Nephron (organoid): ENCODE data around the gene SDK2.

Source experiments
- H3K27ac Mint-ChIP-seq, 3 experiments: 2 replicates each; pipeline ENCODE4 v1.8.0; 2020; ENCODE audit warnings: mixed read lengths in 3 of 3, mild to moderate bottlenecking in 2 of 3, moderate library complexity in 1 of 3
- H3K27me3 Mint-ChIP-seq: 2 replicates; pipeline ENCODE4 v1.8.0; 2021; ENCODE audit warnings: low read depth, mild to moderate bottlenecking, moderate library complexity, mixed read lengths
- H3K36me3 Mint-ChIP-seq: 2 replicates; pipeline ENCODE4 v1.8.0; 2020; ENCODE audit warnings: low read depth, mixed read lengths
- H3K4me1 Mint-ChIP-seq: 2 replicates; pipeline ENCODE4 v1.8.0; 2020; ENCODE audit warnings: mixed read lengths
- H3K4me3 Mint-ChIP-seq, 3 experiments: 2 replicates each; pipeline ENCODE4 v1.8.0; 2020; ENCODE audit warnings: mild to moderate bottlenecking in 3 of 3, mixed read lengths in 3 of 3, moderate library complexity in 2 of 3
- H3K9me3 Mint-ChIP-seq: 2 replicates; pipeline ENCODE4 v1.8.0; 2020; ENCODE audit warnings: mixed read lengths
- CTCF ChIP-seq, 3 experiments: fragments of 200-600 bp; sonication (generic); IDR thresholded peaks; one replicate each; pipeline ENCODE4 v1.5.0; 2021; ENCODE audit warnings: antibody characterized with exemption in 3 of 3; ENCODE audit not compliant: unreplicated experiment in 3 of 3

SDK2 gene

GRCh38 chr17:73544333-73544732, 99.9 kb downstream of the SDK2 start:
- H3K4me3 Mint-ChIP-seq: no peak overlapping the region
- H3K9me3 Mint-ChIP-seq: no peaks in the 10 kb centered on the region
- H3K36me3 Mint-ChIP-seq: no peaks in the 10 kb centered on the region
- no peak overlapping the region for H3K27ac Mint-ChIP-seq
- no peak for TF ChIP-seq CTCF (IDR thresholded peaks at IDR 0.05; ENCODE audit: unreplicated experiment in 3 of 3)
- H3K27me3 Mint-ChIP-seq: peaks cover 27% of the 10 kb centered on the region
- H3K4me1 Mint-ChIP-seq: peaks cover 21% of the 10 kb centered on the region

- Mint-ChIP-seq H3K9me3 (no peaks in the 10 kb centered on the region), H3K4me1 (peaks cover 29% of the 10 kb centered on the region), H3K27me3 (peaks cover 27% of the 10 kb centered on the region), H3K27ac (no peak overlapping the region), H3K36me3 (no peaks in the 10 kb centered on the region), H3K4me3 (no peak overlapping the region)
- no peak for TF ChIP-seq CTCF (IDR thresholded peaks at IDR 0.05; ENCODE audit: unreplicated experiment in 3 of 3)
Observed at GRCh38 chr17:73542323-73542722, 101.9 kb downstream of the SDK2 start.

GRCh38 chr17:73541561-73541981, 102.7 kb downstream of the SDK2 start:
- Mint-ChIP-seq H3K27me3 (peaks cover 26% of the 10 kb centered on the region), H3K4me1 (peaks cover 36% of the 10 kb centered on the region), H3K36me3 (no peaks in the 10 kb centered on the region), H3K9me3 (no peaks in the 10 kb centered on the region), H3K27ac (no peak overlapping the region), H3K4me3 (no peak overlapping the region)
- no peak for TF ChIP-seq CTCF (IDR thresholded peaks at IDR 0.05; ENCODE audit: unreplicated experiment in 3 of 3)

GRCh38 chr17:73541111-73541510, 103.1 kb downstream of the SDK2 start:
- no peak for TF ChIP-seq CTCF (IDR thresholded peaks at IDR 0.05; ENCODE audit: unreplicated experiment in 3 of 3)
- no peaks in the 10 kb centered on the region for H3K9me3 Mint-ChIP-seq
- peaks cover 26% of the 10 kb centered on the region for H3K27me3 Mint-ChIP-seq
- H3K4me1 Mint-ChIP-seq: peaks cover 38% of the 10 kb centered on the region
- H3K27ac Mint-ChIP-seq: no peak overlapping the region
- no peak overlapping the region for H3K4me3 Mint-ChIP-seq
- no peaks in the 10 kb centered on the region for H3K36me3 Mint-ChIP-seq

- Mint-ChIP-seq H3K27ac (no peak overlapping the region), H3K4me1 (peaks cover 47% of the 10 kb centered on the region), H3K9me3 (no peaks in the 10 kb centered on the region), H3K36me3 (no peaks in the 10 kb centered on the region), H3K27me3 (peaks cover 15% of the 10 kb centered on the region), H3K4me3 (no peak overlapping the region)
- TF ChIP-seq CTCF (IDR thresholded peaks at IDR 0.05; ENCODE audit: unreplicated experiment in 3 of 3): no peak
Observed at GRCh38 chr17:73539166-73539565, 105.1 kb downstream of the SDK2 start.

- H3K27ac Mint-ChIP-seq: no peak overlapping the region
- no peak overlapping the region for H3K4me3 Mint-ChIP-seq
- H3K9me3 Mint-ChIP-seq: no peaks in the 10 kb centered on the region
- H3K4me1 Mint-ChIP-seq: peaks cover 53% of the 10 kb centered on the region
- no peaks in the 10 kb centered on the region for H3K36me3 Mint-ChIP-seq
- no peak for TF ChIP-seq CTCF (IDR thresholded peaks at IDR 0.05; ENCODE audit: unreplicated experiment in 3 of 3)
- H3K27me3 Mint-ChIP-seq: peaks cover 14% of the 10 kb centered on the region
Observed at GRCh38 chr17:73538445-73538844, 105.8 kb downstream of the SDK2 start.
